OCI-LY3 (cell line): ENCODE measurements around the gene CNN3.

Experiments
- CTCF ChIP-seq: fragments of 200-600, 300-600 bp; sonication (generic); IDR thresholded peaks from 2 replicates; pipeline ENCODE4 v1.5.1; 2014; ENCODE audit warnings: antibody characterized with exemption, low read length, low read depth
- EZH2phosphoT487 ChIP-seq: fragments of 200-600 bp; shearing (Covaris generic); IDR thresholded peaks from 2 replicates; pipeline ENCODE4 v1.6.1; 2018; ENCODE audit warnings: antibody characterized with exemption, mixed run types, low read depth

GRCh38 chr1:94884106-94884505, 42.8 kb downstream of the CNN3 start:
- no peak for TF ChIP-seq CTCF
- TF ChIP-seq EZH2phosphoT487: no peak
